ENCODE measurements around the gene LRCH4.

LRCH4 gene

GRCh38 chr7:100599911-100600729 is 14.2 kb upstream of the LRCH4 start:
- H3K4me1 ChIP-seq (ENCODE audit: low read length): peaks cover 5% of the 10 kb centered on the region; the same call in 1 of the 2 replicates
- H3K36me3 ChIP-seq (replicated peaks; ENCODE audit: low read depth, low read length): no peaks in the 10 kb centered on the region
- TF ChIP-seq CTCF (IDR thresholded peaks at IDR 0.05; ENCODE audit: low read depth, low read length): peak; percentile 55
- TF ChIP-seq EZH2phosphoT487 (IDR thresholded peaks at IDR 0.05; ENCODE audit: low read depth): no peak
- no peak overlapping the region for H3K4me3 ChIP-seq (ENCODE audit: low read length)
- H3K9me3 ChIP-seq (ENCODE audit: insufficient read depth, low read length): no peaks in the 10 kb centered on the region
- no peak overlapping the region for H3K4me2 ChIP-seq (ENCODE audit: low read length)
- no peak overlapping the region for H3K27ac ChIP-seq (ENCODE audit: low read length)
- no peak overlapping the region for H3K9ac ChIP-seq (ENCODE audit: low read length)
- H4K20me1 ChIP-seq (ENCODE audit: insufficient read depth, low read length): no peaks in the 10 kb centered on the region
- no peak overlapping the region for H2AFZ ChIP-seq (ENCODE audit: low read depth, low read length)
- H3K27me3 ChIP-seq (ENCODE audit: low read depth, low read length): no peaks in the 10 kb centered on the region
- H3K79me2 ChIP-seq (ENCODE audit: low read length): no peaks in the 10 kb centered on the region

GRCh38 chr7:100598425-100598824 is 12.5 kb upstream of the LRCH4 start:
- Histone ChIP-seq H3K9me3 (ENCODE audit: insufficient read depth, low read length) (no peaks in the 10 kb centered on the region), H4K20me1 (ENCODE audit: insufficient read depth, low read length) (no peaks in the 10 kb centered on the region), H3K27ac (ENCODE audit: low read length) (no peak overlapping the region), H2AFZ (ENCODE audit: low read depth, low read length) (no peak overlapping the region), H3K79me2 (ENCODE audit: low read length) (no peaks in the 10 kb centered on the region), H3K36me3 (replicated peaks; ENCODE audit: low read depth, low read length) (no peaks in the 10 kb centered on the region), H3K9ac (ENCODE audit: low read length) (no peak overlapping the region), H3K4me3 (ENCODE audit: low read length) (no peak overlapping the region), H3K4me1 (ENCODE audit: low read length) (no peaks in the 10 kb centered on the region), H3K27me3 (ENCODE audit: low read depth, low read length) (no peaks in the 10 kb centered on the region), H3K4me2 (ENCODE audit: low read length) (no peak overlapping the region)
- TF ChIP-seq EZH2phosphoT487 (IDR thresholded peaks at IDR 0.05; ENCODE audit: low read depth): no peak
- TF ChIP-seq CTCF (IDR thresholded peaks at IDR 0.05; ENCODE audit: low read depth, low read length): no peak

GRCh38 chr7:100595188-100595587 is 9.3 kb upstream of the LRCH4 start:
- no peaks in the 10 kb centered on the region for H3K79me2 ChIP-seq (ENCODE audit: low read length)
- H3K9ac ChIP-seq (ENCODE audit: low read length): no peak overlapping the region

More at GRCh38 chr7:100595188-100595587, 9.3 kb upstream of the LRCH4 start:
- no peak overlapping the region for H2AFZ ChIP-seq (ENCODE audit: low read depth, low read length)
- no peaks in the 10 kb centered on the region for H4K20me1 ChIP-seq (ENCODE audit: insufficient read depth, low read length)
- no peaks in the 10 kb centered on the region for H3K9me3 ChIP-seq (ENCODE audit: insufficient read depth, low read length)
- TF ChIP-seq CTCF (IDR thresholded peaks at IDR 0.05; ENCODE audit: low read depth, low read length): no peak
- TF ChIP-seq EZH2phosphoT487 (IDR thresholded peaks at IDR 0.05; ENCODE audit: low read depth): no peak
- H3K4me3 ChIP-seq (ENCODE audit: low read length): no peak overlapping the region
- no peaks in the 10 kb centered on the region for H3K36me3 ChIP-seq (replicated peaks; ENCODE audit: low read depth, low read length)
- H3K27ac ChIP-seq (ENCODE audit: low read length): no peak overlapping the region
- H3K27me3 ChIP-seq (ENCODE audit: low read depth, low read length): no peaks in the 10 kb centered on the region
- no peak overlapping the region for H3K4me2 ChIP-seq (ENCODE audit: low read length)
- no peaks in the 10 kb centered on the region for H3K4me1 ChIP-seq (ENCODE audit: low read length)

Measured in OCI-LY3 (cell line).